ENCODE measurements around the gene SERINC2.

- TF ChIP-seq IRF1 (CRISPR knock-in tag; IDR thresholded peaks at IDR 0.05; ENCODE audit: borderline replicate concordance) (no peak), NELFE (IDR thresholded peaks at IDR 0.05; ENCODE audit: insufficient read depth, insufficient read length) (no peak), CREB1 (IDR thresholded peaks at IDR 0.05) (no peak), CREB1 (CRISPR knock-in tag; IDR thresholded peaks at IDR 0.05) (no peak), ZBTB49 (CRISPR knock-in tag; IDR thresholded peaks at IDR 0.05; ENCODE audit: borderline replicate concordance) (no peak), ATF1 (CRISPR knock-in tag; IDR thresholded peaks at IDR 0.05) (no peak), ATF1 (tag; IDR thresholded peaks at IDR 0.05) (no peak), EP300 (IDR thresholded peaks at IDR 0.05; ENCODE audit: low read length) (no peak), ESRRA (IDR thresholded peaks at IDR 0.05; ENCODE audit: borderline replicate concordance, low read depth) (no peak), POLR2A (conservative IDR thresholded peaks at IDR 0.05) (peak; percentile 44; the same call in 1 of the 2 replicates), ZNF395 (CRISPR knock-in tag; IDR thresholded peaks at IDR 0.05) (no peak)
Observed at GRCh38 chr1:31409946-31410858, 2.8 kb upstream of the SERINC2 start.

Data from K562 (cell line).